Testis (tissue), 2 donors: Measurements from ENCODE around the gene NOS3.

ENCODE experiments used
- CTCF ChIP-seq, 3 experiments: fragments of 450-650 bp in 2 of 3; fragments of 200-600 bp in 1 of 3; sonication (generic) in 1 of 3; IDR thresholded peaks; one replicate each; pipeline ENCODE4 v1.5.1; 2016 to 2019; ENCODE audit warnings: antibody characterized with exemption in 3 of 3, mild to moderate bottlenecking in 2 of 3, moderate library complexity in 1 of 3
- POLR2A ChIP-seq: fragments of 450-650 bp; IDR thresholded peaks from one replicate; pipeline ENCODE4 v1.6.1; 2017; ENCODE audit warnings: antibody characterized with exemption, mild to moderate bottlenecking, moderate library complexity

DNA sequence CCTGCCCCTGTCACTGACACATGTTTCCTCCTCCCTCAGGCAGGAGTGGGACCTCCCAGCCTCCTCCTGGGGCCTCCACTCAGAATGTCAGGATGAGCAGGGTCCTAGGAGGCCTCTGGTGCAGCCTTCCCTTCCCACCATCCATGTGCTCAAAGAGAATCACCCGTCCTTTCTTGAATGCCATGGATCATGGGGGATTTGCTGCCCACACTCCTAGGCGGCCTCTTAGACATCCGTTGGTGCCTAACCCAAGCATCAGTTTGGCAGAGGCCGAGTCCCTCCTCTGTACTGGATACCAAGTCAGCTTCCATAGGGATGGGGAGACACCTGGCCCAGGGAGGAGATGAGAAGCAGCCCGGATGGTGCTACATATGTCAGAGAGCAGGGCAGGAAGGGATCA lies 7.0 kb downstream of the NOS3 start:
- TF ChIP-seq CTCF (IDR thresholded peaks at IDR 0.05) (no peak), POLR2A (no peak)
